ELR (cell line): Measurements from ENCODE around the gene HCN2.
"Not testable (repeated sequence)": the region's sequence is repeated elsewhere in the genome, so short reads cannot be mapped to it uniquely, and the experiment has no call there.

ENCODE experiments used
- DNase-seq: peaks from one replicate; pipeline ENCODE4 v3.0.0-alpha.2; 2015; ENCODE audit warnings: low read depth

The HCN2 gene

DNA sequence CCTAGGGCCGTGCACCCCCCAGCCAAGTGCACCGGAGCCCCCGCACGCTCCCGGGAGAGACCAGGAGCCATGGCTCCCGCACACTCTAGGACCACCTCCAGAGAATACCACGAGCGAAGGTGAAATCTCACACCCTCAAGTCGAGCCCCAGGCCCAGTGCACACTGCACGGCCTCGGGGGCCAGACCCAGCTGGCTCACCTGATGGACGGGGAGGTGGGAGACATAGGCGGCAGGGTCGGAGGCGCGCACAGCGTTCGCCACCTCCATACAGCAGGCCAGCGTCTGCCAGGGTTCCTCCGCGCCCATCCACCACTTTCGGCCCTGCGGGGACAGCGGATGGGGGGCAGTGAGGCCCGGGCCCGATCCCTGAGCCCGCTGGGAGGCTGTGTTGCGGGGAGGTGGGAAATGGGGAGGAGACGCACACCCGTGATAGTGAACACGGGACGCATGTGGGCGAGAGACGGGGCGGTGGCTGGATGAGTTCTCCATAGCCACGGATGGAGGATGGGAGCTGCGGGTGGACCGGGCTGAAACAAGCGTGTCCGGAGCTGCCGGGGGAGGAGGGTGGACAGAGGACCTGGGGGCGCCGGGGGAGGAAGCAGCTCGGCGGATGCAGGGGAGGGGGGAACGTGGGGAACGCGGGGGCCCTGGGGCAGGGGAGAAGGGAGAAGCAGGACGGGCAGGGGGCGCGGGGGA lies 30.6 kb downstream of the HCN2 start:
- no peak for DNase-seq

DNA sequence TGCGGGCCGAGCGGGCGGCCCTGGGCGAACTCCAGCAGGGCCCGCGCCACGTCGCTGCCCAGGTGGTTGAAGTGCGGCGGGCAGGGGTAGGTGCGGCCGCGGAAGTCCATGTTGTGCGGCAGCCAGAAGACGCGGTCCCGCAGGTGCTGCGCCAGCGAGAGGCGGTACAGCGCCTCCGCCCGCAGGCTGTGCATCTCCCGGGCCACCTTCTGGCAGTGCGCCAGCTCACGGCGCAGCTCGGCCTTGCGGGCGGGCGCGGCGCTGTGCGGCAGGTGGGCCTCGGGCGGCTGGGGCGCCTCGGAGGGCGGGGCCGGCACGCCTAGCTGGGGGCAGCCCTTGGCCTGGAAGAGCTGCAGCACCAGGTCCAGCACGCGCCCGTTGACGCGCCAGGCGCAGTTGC lies 31.5 kb downstream of the HCN2 start:
- not testable (repeated sequence) for DNase-seq

DNA sequence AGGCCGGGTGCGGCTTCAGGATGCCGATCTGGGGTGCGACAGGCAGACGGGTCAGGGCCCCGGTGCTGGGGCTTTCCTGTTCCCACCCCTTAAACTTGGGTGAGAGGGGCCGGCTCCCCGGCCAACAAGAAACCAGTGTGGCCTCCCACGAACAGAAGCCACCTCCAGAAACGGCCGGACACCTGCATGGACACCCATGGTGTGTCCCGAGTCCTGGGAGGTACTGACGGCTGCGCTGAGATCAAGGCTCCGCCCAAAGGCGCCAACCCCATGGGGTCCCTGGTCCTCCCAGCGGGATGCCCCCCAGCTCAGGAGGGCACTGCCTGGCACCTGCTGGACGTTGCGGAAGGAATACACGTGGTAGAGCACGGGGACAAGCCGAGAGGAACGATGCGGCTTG lies 32.1 kb downstream of the HCN2 start:
- no peak for DNase-seq

DNA sequence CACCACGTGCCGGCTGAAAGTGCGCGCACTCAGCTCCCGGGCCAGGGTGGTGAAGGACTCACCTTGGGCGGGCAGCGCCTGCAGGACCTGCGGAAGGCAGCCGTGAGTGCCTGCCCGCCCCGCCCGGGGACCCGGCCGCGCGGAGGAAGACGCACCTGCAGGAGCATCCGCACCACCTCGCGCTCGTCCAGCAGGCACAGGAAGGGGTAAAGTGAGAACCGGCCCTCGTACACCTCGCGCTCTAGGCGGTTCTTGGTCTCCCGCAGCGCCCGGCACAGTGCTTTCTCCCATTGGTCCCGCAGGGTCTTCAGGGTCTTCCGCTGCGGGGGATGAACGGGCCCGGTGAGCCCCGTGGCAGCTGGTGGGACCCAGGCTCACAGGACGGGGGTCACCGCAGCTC lies 33.0 kb downstream of the HCN2 start:
- no peak for DNase-seq

DNA sequence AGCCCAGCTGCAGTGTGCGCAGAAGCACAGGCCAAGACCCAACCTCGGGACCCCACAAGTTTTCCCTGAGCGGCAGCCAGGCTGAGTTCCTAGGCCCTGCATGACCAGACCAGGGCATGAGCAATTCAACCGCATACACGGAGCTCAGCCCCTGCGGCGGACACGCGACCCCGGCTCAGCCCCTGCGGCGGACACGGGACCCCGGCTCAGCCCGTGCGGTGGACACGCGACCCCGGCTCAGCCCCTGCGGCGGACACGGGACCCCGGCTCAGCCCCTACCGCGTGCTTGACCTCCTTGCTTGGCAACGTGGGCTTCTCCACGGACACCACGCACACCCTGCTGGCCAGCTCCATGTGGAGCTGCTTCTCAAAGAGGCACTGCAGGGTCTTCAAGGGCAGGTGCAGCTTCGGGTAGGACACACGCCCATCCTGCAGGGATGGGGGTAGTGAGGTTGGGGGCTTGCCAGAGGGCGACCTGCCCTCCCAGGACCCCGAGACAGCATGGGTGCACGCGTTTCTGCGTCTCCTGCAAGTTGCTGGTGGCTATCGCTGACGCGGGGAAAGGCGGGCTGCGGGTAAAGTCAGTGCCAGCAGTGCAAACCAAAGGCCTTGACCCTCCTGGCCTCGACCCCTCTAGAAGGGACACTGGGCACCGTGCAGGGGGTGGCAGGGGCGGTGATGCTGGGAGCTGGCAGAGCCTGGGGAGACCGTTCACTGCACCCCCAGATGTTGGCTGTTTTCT lies 33.7 kb downstream of the HCN2 start:
- DNase-seq, result no peak

DNA sequence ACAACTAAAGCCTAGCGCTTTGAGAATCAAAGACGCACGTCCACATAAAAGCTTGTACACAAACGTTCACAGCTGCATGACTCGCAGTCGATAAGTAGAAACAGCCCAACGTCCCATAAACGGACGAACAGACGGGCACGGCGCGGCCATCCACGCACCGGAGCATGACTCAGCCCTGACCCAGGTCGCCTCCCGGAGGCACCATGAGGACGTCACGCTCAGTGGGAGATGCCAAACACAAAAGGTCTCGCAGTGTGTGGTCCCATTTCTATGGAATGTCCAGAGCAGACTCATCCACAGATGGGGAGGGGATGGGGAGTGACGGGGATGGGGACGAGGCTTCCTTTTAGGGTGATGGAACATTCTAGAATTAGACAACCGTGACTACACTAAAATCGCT lies 34.3 kb downstream of the HCN2 start:
- peak; percentile 87 for DNase-seq

DNA sequence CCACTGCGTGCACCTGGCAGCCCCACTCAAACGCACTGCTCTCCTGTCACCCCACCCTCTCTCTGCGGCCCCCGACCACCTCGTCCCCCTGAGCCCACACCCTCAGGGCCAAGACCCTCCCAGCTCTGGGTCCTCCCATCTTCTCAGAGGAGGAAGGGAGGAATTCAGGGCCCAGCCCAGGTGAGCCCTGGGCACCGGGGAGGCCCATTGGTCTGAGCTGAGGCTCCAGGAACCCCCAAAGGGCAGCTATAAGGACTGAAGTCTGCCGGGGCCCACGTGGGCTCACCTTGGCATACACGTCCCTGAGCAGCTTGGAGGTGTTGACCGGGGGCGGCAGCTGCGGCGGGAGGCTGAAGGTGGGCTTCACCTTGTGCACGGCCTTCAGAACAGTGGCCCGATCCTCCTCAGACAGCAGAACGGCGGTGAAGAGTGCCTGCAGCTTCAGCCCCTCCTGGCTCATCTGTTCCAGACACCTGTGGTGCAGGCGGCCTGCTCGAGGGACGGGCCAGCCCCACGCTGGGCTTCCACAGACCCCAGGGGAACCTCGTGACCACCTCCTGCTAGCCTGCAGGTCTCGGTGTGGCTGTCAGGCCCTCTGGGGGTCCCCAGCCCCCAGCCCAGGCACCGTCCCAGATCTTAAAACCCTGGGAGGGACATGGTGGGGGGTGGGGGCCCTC lies 34.9 kb downstream of the HCN2 start:
- no peak for DNase-seq

DNA sequence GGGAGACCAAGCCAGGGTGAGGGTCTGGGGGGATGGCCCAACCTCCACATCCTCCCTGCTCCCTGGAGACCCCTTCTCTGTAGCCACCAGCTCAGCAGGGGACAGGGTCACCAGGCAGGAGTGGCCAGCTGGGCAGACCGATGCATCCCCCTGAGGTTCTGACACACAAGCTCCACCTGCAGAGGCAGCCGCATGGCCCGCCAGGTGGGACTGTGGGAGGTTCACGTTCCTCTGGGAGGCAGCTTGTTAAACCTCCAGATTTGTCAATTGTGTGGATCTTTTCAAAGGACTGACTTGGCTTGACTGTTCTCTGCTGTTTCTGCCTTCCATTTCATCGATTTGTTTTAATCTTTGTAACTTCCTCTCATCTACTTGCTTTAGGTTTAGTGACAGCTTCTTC lies 35.6 kb downstream of the HCN2 start:
- DNase-seq, result no peak

DNA sequence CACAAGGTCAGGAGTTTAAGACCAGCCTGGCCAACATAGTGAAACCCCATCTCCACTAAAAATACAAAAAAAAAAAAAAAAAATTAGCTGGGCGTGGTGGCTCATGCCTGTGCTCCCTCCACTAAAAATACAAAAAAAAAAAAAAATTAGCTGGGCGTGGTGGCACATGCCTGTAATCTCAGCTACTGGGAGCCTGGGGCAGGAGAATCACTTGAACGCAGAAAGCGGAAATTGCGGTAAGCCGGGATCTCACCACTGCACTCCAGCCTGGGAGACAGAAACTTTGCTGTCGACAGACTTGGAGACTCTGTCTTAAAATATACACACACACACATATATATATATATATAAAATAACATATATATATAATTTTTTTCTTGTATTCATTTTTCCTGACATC lies 36.9 kb downstream of the HCN2 start:
- DNase-seq, result not testable (repeated sequence)

DNA sequence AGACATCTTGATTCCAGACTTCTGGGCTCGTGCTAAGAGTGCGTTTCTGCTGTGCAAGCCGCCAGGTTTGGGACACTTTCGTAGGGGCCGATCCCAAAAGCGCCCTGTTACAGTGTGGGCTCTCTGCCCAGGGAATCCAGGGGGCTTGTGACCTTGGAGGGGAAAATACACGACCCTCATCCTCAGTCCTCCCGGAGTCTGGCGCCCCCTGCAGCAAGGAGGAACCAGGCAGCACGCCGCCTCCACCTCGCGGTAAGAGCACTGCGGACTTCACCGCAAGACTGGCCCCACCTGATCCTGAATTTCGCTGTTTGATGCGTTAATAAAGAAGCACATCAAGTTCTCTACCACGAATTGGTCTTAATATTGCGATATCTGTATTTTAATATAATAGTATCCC lies 38.5 kb downstream of the HCN2 start:
- DNase-seq, result peak; percentile 28

DNA sequence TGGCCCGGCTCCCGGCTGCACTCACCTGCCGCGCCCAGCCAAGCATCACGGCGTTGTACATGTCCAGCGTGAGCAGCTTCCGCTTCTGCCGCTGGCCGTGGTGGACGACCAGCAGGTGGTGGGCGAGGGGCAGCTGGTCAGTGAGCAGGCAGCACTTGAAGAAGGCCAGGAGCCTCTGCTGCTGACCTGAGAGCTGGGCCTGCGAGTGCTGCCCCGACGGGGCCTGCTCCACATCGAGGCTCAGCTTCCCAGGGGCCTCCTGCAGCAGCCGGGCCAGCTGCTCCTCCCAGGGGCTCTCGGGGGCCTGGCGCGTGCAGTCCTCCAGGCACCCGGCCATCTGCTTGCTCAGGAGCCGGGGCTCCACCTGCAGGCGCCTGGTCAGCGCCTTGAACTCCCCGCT lies 39.8 kb downstream of the HCN2 start:
- DNase-seq, result not testable (repeated sequence)

DNA sequence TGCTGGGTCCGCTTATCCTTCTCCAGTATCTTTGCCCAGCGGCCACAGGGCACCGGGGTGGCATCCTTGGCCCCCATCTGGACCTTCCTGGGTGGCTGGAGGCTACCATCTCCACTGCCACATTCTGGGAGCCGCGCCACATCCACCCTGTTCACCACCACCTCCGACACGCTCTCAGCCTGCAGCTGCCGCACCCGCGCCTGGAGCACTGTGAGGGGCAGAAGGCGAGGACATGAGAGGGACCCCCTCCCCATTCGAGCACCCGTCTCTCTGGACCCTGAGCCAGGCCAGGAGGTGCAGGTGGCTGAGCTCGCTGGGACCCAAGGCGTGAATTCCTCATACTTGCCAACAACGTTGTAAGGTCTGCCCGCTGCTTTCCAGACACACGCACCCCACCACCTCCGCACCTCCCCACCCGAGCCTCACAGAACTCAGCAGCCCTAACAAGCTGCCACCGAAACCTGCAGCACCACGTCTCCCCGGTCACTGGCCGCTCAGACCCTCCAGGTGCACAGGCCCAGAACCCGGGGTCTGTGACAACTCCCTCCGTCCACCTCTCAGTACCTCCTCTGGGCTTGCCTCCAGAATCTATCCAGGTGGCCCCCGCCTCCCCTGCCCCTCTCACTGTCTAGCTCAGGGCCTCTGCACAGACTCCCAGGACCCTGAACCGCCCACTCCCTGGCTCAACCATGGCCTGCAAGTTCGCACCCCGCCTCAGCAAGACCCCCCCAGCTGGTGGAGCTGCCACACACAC lies 40.5 kb downstream of the HCN2 start:
- DNase-seq, result no peak

DNA sequence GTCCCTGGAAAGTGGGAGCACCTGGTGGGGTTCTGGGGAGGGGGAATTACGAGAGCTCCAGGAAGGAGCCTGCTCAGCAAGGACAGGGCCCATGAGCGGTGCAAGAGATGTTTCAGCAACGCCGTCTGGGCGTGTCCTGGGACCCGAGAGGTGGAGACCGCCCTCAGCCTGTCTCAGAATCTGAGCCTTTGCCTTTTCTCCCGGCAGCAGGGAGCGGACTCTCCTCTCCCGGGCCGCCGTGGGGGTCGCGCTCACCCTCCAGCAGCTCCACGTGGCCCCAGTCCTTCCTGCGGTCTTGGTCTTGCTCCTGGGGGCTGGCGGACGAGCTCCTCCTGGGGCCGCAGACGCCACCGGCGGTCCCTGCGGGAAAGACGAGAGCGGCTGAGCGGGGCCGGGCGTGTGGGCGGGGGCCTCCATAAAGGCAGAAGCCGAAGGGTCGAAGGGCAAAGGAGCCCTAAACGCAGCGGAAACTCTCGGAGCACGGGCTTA lies 42.9 kb downstream of the HCN2 start:
- DNase-seq, result peak; percentile 78

DNA sequence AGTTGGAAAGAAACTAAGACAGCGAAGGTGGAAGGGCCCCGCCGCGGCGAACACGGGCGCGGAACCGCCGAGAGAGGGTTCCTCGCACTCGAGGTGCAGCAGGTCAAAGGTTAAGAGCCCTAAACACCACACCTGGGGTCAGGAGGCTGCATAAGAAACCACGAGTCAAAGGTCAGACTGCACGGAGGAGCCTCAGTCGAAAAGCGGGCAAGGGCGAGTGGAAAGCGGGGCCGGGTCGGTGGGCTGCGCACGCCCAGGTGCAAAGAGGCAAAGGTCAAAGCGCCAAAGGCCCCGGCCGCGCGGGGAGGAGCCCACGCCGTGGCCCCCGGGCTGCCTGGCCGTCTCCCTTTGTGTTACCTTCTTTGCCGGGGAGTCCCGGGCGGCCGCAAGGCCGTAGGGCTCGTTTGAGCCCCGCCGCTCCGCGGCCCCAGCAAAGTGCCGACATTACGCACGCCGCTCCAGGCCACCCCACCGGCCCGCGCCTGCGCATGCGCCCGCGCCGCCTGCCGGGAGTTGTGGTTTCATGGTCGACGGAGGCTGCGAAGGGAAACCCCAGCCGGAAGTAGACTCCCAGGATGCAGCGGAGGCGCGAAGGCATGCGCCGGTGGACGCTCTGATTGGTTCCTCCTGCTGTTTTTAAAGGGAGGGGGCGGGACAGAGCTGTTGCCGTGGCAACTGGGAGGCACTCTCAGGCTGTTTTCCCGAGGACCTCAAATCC lies 43.5 kb downstream of the HCN2 start, which contains the start of gene POLRMT:
Gene POLRMT (minus strand): TSS at position 470 of the 718 bp plus-strand sequence. CDS start 25 bp downstream, at position 445.
- DNase-seq, result peak; percentile 99

DNA sequence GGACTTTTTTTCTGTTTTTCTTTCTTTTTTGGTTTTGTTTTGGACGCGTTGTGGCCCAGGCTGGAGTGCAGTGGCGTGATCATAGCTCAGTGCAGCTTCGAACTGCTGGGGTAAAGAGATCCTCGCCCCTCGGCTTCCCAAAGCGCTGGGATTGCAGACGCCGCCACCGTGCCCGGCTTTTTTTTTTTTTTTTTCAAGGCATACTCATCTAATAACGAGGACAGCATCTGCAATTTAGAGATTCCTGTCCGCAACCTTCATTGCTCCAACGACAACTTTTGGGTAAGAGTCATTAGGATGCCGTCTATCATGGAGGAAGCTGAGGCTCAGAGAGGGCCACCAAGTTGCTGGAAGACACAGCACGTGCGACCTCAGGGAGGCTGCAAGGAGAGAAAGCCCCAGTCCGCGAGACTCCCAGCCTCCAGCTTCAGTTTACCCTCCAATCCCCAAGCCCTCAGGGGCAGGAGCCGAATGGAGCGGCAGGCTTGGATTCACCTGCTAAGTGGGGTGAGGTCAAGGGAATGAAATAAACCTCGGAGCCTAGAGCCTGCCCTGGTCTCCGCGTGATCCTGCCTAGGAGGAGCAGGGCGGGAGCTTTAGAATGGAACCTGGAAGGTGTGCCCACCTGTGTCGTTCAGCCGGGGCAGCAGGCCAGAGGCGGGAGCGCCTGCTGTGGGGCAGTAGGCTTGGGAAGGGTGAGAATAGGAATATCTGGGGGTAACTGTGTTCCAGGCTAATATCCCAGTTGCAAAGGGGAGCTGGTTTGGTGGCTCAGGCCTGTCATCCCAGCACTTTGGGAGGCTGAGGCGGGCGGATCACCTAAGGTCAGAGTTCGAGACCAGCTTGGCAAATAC lies 44.3 kb downstream of the HCN2 start:
- DNase-seq, result peak; percentile 39

DNA sequence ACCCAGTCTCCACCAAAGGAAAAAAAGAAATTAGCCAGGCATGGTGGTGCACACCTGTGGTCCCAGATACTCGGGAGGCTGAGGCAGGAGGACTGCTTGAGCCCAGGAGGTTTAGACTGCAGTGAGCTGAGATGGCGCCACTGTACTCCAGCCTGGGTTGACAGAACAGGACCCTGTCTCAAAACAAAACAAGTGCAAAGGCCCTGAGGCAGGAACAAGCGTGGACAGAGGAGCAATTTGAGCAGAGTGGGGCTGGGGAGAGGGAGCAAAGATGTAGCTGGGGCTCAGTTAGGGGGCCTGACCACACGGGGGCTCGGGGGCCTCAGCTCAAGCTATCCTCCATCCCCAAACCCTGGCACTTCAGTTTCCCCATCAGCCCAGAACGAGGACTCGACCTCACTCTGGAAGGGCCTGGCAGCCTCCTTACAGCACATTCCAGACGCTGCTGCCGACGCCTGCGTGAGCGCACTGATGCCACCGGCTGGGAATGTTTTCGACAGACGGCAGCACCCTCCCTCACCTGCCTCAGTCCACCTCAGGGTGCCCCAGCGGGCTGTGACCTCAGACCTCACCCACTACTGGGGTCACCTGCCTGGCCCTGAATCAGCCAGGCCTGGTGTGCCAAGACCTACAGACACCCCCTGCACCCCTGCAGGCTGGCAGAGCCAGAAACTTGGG lies 45.4 kb downstream of the HCN2 start:
- DNase-seq, result no peak

DNA sequence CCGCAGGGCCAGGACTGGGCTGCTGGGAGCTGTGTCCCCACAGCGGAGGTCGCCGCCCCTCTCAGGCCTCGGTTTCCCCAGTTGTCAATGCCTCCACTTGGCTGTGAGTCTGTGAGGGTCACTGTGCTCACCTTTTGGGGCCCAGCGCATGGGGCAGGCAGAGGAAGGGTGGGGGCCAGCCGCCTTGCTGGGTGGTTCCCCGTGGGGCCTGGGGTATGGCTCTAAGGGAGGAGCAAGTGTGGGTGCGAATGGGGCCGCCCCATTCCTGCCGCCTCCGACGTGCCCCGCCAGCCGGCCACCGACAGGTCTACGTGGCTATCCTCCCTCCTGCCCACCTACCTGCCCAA lies 49.2 kb downstream of the HCN2 start:
- no peak for DNase-seq

DNA sequence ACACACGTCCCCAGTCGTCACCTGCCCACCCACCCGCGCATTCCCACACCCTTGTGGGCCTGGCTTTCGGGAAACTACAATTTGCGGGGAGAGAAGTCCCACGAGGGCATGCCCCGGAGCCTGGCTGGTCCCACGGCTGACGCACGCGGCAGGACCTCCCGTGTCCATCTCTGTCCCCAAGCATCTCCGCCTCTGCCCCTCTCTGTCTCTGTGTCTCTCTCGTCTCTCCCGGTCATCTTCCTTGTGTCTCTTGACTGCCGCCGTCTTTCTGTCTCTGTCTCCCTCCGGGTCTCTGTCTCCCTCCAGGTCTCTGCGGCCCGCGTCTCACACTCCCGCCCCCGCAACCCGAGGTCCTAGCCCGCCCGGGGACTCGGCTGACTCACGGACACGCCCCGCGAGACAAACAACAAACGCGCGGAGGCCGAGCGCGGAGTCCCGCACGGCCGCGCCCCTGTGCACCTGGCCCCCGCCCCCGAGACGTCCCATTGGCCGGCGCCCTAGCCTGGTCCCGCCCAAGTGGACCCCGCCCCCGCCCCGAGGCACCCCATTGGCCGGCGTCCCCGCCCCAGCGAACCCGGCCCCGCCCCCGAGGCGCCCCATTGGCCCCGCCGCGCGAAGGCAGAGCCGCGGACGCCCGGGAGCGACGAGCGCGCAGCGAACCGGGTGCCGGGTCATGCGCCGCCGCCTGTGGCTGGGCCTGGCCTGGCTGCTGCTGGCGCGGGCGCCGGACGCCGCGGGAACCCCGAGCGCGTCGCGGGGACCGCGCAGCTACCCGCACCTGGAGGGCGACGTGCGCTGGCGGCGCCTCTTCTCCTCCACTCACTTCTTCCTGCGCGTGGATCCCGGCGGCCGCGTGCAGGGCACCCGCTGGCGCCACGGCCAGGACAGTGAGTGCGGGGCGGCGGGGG lies 49.8 kb downstream of the HCN2 start, which contains the start of gene FGF22:
Gene FGF22 (plus strand): TSS at position 627 of the 908 bp plus-strand sequence. CDS start 47 bp downstream, at position 674.
- DNase-seq, result peak; percentile 94

DNA sequence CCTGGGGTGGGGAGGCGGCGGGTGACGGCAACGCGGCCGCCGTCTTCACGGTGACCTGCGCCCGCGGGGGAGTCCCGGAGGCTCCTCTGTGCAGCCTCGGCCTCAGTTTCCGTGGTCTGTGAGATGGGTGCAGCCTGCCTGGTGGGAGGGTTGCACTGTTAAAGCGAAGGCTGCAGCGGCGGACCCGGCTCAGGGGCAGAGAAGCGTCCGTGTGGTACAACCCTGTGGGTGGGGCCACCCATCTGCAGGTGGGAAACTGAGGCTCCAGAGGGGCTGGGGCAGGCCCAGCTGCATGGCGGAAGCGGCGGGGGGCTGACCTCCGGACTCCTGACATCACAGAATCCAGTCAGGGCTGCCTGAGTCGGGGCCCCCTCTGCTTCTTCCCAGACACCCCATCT lies 50.5 kb downstream of the HCN2 start:
- no peak for DNase-seq
